Activated T-helper 2 cell treated with anti-CD3 and anti-CD28 coated beads, Interferon-gamma antibody, Interleukin-2, Interleukin-4, amounts not matched to agents 10 μg/mL and 5 μg/mL and 100 μg/mL, durations not matched to agents 14 hours and 24 hours and 36 hours (primary cell): ENCODE results near the gene EVX2. TPM values are rescaled to one million over a fixed set of nuclear protein-coding genes. Genes with fewer than 3 reads are reported as not detected.

Experiments used
- DNase-seq: peaks from one replicate; pipeline ENCODE4 v3.0.0; 2021; ENCODE audit warnings: low spot score
- H3K27ac Mint-ChIP-seq: one replicate; pipeline ENCODE4 v1.8.0; 2021; ENCODE audit warnings: mixed read lengths
- H3K27me3 Mint-ChIP-seq: one replicate; pipeline ENCODE4 v1.8.0; 2021; ENCODE audit warnings: low read depth, mixed read lengths
- H3K36me3 Mint-ChIP-seq: one replicate; pipeline ENCODE4 v1.8.0; 2021; ENCODE audit warnings: low read depth, mixed read lengths
- H3K4me1 Mint-ChIP-seq: one replicate; pipeline ENCODE4 v1.8.0; 2021; ENCODE audit warnings: low read depth, mixed read lengths
- H3K4me3 Mint-ChIP-seq: one replicate; pipeline ENCODE4 v1.8.0; 2021; ENCODE audit warnings: low read depth, mild to moderate bottlenecking, moderate library complexity, mixed read lengths
- H3K9me3 Mint-ChIP-seq: one replicate; pipeline ENCODE4 v1.8.0; 2021; ENCODE audit warnings: mixed read lengths
- intact Hi-C: fragments of 100-400 bp; cut with micrococcal nuclease; formaldehyde crosslinking; loops from one replicate; pipeline ENCODE4 v1.15.1; 2023
- total RNA-seq: library from RNA; stranded (reverse); gene quantifications from 2 replicates; pipeline ENCODE4 v1.2.3, GENCODE V29; 2022

Gene EVX2
- total RNA-seq, 1 donor from 2014 or later: not detected

DNA sequence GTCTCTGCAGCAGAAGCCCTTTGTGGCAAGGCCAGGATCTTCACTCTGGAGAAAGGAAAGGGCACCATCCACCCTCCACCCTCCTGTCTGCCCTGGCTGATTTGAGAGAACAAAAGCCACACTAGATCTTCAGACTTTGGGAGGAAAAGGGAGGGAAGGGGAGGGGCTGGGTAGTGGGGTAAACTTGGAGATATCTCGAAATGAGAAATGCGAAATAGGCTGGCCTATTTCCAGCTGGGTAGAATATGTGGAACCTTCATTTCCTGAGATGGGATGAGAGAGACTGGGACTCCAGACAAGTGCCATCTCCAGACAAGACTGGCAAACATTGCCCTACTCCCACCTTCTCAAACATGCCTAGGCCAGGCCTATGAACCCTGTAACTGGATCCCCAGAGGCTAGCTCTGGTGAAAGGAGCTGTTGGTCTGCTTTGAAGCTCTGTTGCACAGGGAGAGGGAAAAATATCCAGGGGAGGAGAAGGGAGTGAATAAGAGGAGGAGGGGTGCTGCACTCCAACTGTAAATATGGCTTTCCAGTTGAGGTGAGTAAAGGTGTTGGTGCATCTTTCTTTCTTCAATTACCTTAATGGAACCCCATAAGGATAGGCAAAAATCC, 17.6 kb upstream of the EVX2 start:
- Mint-ChIP-seq H3K4me1 (peaks cover 15% of the 10 kb centered on the region), H3K9me3 (no peaks in the 10 kb centered on the region), H3K27me3 (peaks cover 94% of the 10 kb centered on the region), H3K4me3 (no peak overlapping the region), H3K27ac (no peak overlapping the region), H3K36me3 (no peaks in the 10 kb centered on the region)
- no peak for DNase-seq
- intact Hi-C loops: no loop called here

DNA sequence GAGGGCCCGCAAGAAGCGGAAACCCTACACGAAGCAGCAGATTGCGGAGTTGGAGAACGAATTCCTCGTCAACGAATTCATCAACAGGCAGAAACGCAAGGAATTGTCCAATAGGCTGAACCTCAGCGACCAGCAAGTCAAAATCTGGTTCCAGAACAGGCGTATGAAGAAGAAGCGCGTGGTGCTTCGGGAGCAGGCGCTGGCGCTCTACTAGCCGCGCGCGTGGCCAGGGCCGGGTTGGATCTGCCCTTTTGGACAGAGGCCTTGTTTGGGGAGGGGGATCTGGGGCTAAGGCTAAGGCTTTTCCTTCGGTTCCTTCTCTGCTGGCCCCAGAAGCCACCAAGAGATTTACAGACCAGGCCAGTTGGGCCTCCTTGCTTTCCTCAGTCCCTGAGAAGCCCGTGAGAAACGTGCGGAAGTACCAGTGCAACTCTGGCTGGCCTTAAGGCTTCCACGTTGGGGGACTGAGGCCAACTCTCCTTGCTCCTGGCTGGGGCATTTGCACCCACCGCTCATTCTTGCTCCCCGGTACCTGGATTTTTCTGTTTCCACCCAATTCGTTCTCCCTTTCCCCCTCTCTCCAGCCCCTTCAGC, 16.9 kb upstream of the EVX2 start:
- no peak overlapping the region for H3K4me3 Mint-ChIP-seq

DNA sequence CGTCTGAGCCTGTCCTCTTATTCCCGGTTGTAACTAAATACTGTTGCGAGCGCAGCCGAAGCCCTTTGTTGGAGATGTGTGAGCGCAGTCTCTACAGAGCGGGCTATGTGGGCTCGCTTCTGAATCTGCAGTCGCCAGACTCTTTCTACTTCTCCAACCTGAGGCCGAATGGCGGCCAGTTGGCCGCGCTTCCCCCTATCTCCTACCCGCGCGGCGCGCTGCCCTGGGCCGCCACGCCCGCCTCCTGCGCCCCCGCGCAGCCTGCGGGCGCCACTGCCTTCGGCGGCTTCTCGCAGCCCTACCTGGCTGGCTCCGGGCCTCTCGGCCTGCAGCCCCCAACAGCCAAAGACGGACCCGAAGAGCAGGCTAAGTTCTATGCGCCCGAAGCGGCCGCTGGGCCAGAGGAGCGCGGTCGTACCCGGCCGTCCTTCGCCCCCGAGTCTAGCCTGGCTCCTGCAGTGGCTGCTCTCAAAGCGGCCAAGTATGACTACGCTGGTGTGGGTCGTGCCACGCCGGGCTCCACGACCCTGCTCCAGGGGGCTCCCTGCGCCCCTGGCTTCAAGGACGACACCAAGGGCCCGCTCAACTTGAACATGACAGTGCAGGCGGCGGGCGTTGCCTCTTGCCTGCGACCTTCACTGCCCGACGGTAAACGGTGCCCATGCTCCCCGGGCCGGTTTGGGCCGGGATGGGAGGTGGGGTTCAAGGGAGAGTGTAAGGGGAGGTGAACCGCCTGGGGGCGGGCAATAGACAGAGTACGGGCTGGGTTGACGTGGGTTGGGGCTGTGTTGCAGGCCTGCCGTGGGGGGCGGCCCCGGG, 16.2 kb upstream of the EVX2 start, which contains the start of gene HOXD12:
Gene HOXD12 (plus strand): TSS at position 68 of the 819 bp plus-strand sequence. CDS start 7 bp downstream, at position 75.
- Mint-ChIP-seq H3K9me3 (no peaks in the 10 kb centered on the region), H3K4me1 (peaks cover 13% of the 10 kb centered on the region), H3K4me3 (no peak within 1 kb of the TSS), H3K27ac (no peak within 1 kb of the TSS), H3K36me3 (no peaks in the 10 kb centered on the region), H3K27me3 (peaks cover 93% of the 10 kb centered on the region)
- no peak for DNase-seq
- intact Hi-C loops: loop anchor here (5.0 kb wide), 1 partner anchor 32 kb away; no protein-coding TSS in a partner anchor

More for the DNA sequence above, 16.9 kb upstream of the EVX2 start:
- no peaks in the 10 kb centered on the region for H3K36me3 Mint-ChIP-seq
- no peak for DNase-seq
- intact Hi-C loops: no loop called here
- peaks cover 93% of the 10 kb centered on the region for H3K27me3 Mint-ChIP-seq
- no peaks in the 10 kb centered on the region for H3K9me3 Mint-ChIP-seq
- H3K27ac Mint-ChIP-seq: no peak overlapping the region
- H3K4me1 Mint-ChIP-seq: peaks cover 13% of the 10 kb centered on the region

DNA sequence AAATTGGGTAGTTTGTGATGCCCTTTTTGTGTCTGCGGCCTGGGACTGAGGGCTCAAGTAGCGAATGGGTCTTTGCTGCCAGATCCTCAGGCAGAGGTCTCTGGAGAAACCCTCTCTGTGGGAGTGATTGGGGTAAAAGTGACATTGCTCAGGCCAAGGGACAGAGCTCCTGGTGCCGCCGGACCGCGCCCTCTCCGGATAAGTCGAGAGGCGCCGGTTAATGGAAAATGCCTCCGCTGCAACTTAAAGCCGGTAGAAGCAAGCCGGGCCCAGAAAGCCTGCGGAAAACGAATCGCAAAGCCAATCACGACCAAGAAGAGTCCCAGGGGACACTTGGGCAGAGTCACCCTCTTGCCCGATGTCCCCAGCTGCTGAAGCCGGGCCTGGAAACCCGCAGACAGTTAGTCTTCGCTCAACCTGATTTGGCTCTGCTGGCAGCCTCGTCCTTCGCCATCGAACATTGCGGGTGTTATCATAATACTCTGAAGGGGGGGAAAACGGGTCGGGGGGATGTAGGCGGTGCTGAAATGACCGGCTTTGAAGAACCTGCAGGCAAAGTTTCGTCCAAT, 15.5 kb upstream of the EVX2 start:
- no peak for DNase-seq
- no peak overlapping the region for H3K27ac Mint-ChIP-seq
- intact Hi-C loops: loop anchor here (5.0 kb wide), 1 partner anchor 33 kb away; no protein-coding TSS in a partner anchor
- H3K4me3 Mint-ChIP-seq: no peak overlapping the region
- H3K9me3 Mint-ChIP-seq: no peaks in the 10 kb centered on the region
- H3K4me1 Mint-ChIP-seq: peaks cover 13% of the 10 kb centered on the region
- peaks cover 92% of the 10 kb centered on the region for H3K27me3 Mint-ChIP-seq
- no peaks in the 10 kb centered on the region for H3K36me3 Mint-ChIP-seq

DNA sequence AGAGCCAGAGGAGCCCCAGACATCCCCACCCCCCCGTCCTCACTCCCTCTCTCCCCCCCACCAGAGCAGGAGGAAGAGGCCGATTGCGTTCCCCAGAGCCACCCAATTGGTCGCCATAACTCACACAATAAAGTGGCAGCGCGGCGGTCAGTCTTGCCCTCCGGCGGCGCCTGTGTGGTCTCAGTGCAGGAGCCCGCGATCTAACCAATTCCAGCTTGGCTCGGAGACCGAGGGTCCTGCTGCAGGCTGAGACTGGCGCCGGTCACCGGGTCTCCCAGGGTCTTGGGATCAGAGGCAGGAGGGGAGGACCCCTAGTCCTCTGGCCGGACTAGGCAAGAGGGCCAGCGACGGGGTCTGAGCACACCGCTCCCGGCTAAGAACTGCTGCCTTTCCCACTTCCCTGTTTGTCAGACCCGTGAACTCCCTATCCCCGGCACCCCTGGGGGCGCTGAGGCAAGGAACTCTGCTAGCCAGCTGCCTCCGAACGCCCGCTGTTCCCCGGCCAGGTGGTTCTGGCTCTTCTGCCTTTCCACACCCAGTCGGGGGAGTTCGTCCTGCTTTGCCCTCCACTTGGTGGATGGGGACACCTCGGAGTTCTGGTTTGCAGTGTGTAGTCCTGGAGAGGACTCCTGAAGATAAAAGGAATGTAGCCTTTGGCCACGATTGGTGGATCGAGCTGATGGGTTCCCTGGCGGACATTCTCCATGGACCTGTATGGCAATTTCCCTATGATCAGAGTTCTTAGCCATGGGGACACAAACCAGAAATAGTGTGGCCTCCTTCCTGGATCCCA, 14.8 kb upstream of the EVX2 start:
- DNase-seq: no peak
- intact Hi-C loops: loop anchor here (5.0 kb wide), 1 partner anchor 34 kb away; no protein-coding TSS in a partner anchor
- H3K9me3 Mint-ChIP-seq: no peaks in the 10 kb centered on the region
- no peak overlapping the region for H3K27ac Mint-ChIP-seq
- H3K4me1 Mint-ChIP-seq: peaks cover 15% of the 10 kb centered on the region
- no peaks in the 10 kb centered on the region for H3K36me3 Mint-ChIP-seq
- peaks cover 93% of the 10 kb centered on the region for H3K27me3 Mint-ChIP-seq
- no peak overlapping the region for H3K4me3 Mint-ChIP-seq

DNA sequence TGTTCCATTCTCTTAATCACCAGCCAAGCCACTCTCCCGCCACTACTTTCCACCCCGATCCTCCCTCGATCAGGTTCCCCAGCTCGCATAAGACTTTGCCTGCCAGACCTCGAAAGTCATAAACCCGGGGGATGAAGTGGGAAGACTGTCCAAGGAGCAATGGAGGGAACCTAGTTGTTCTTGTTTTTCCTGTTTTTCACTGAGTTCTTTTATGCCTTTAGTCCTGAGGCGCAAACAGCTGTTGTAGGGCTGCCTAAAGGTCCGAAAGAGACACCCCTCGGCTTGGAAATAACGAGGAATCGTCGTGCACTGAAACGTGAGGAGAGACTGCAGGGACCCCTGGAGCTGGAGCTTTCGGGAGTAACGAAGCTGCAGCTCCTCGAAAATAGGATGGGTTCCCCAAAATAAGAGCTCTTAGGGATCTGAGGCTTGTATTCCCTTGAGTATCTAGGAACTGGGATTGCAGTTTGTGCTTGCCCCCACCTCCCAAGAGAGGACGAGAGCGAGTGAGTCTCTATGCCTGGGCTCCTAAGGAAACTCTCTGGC, 14.1 kb upstream of the EVX2 start:
- peaks cover 92% of the 10 kb centered on the region for H3K27me3 Mint-ChIP-seq
- H3K36me3 Mint-ChIP-seq: no peaks in the 10 kb centered on the region
- no peak overlapping the region for H3K4me3 Mint-ChIP-seq
- no peak for DNase-seq
- no peaks in the 10 kb centered on the region for H3K9me3 Mint-ChIP-seq
- intact Hi-C loops: loop anchor here (1.0 to 5.0 kb wide), 5 partner anchors 13 to 731 kb away; partner anchors contain the start of gene EVX2
- no peak overlapping the region for H3K27ac Mint-ChIP-seq
- H3K4me1 Mint-ChIP-seq: peaks cover 15% of the 10 kb centered on the region

DNA sequence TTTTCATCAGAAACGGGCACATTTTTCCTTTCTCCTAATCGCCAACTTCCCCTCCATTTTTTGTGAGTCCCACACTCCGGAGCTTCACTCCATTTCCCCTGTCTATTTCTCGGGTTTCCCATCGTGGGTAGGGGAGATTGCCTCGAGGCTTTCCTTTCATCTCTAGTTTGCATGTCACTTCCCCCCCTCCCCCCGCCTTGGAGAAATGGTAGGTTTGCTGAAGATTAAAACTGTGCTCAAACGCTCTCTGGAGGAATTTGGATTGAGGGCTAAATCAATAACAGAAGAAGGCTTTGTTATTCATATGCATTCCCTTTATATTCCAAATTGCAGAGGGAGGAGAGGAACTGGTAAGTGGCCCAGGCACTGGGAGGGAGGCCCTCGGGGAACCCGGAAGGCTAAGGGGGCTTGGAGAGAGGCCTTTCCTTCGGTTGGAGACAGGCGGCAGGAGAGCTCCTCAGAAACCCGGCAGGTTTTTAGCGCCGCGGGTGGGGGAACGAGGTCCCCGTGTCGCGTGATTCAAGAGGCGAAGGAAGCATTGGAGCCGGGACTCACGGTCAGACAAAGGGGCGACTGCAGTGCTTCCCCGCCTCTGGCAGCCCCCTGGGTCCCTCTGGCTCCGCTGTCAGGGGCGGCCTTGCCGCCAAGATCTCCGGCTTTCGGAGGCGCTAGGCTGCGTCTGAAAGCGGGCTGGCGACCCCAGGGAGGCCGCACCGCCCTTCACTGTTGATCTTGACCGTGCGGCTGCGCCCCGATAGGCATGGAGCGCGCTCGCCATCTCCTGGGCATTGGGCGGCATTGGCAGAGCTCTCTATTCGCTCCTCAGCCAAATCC, 13.4 kb upstream of the EVX2 start:
- peaks cover 15% of the 10 kb centered on the region for H3K4me1 Mint-ChIP-seq
- H3K27ac Mint-ChIP-seq: no peak overlapping the region
- no peak for DNase-seq
- peak overlapping the region; percentile 45 for H3K4me3 Mint-ChIP-seq
- H3K36me3 Mint-ChIP-seq: no peaks in the 10 kb centered on the region
- no peaks in the 10 kb centered on the region for H3K9me3 Mint-ChIP-seq
- intact Hi-C loops: loop anchor here (1.0 to 5.0 kb wide), 5 partner anchors 14 to 730 kb away; partner anchors contain the start of gene EVX2
- H3K27me3 Mint-ChIP-seq: peaks cover 86% of the 10 kb centered on the region

DNA sequence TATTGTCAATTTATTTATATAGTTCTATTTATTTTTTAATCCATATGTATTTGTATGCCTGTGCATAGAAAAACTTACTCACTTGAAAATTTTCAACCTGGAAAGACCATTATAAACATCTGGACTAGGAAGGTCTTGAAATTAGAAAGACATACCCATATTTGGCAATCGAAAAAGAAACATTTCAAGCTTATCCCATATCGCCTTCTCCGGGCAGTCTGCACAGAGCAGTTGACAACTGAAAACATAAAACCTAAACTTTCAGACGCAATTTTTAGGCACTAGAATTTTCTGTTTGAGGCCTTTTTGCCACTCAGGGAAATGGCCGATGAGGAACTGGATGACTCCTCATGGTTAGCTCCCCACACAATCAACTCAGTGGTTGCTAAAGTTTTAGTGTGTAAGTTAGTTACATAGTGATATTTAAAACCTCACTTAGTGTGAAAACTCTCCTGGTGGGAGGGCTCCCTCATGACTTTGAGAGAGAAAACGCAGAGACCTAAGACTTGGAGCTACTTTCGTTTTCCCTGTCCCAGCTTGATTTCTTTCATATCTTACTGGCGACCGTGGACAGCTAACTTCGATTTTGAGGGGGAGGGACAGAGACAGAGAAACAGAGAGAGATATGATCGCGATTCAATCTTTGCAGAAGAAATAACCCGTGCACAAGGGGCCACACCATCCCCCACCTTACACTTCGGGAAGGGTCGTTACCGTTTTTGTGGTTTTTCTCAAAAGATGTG, 12.7 kb upstream of the EVX2 start:
- intact Hi-C loops: loop anchor here (2.0 to 5.0 kb wide), 4 partner anchors 14 to 730 kb away; partner anchors contain the start of gene EVX2
- H3K36me3 Mint-ChIP-seq: no peaks in the 10 kb centered on the region
- no peak overlapping the region for H3K27ac Mint-ChIP-seq
- no peaks in the 10 kb centered on the region for H3K9me3 Mint-ChIP-seq
- H3K27me3 Mint-ChIP-seq: peaks cover 86% of the 10 kb centered on the region
- no peak for DNase-seq
- peak overlapping the region; percentile 54 for H3K4me3 Mint-ChIP-seq
- H3K4me1 Mint-ChIP-seq: peaks cover 19% of the 10 kb centered on the region

DNA sequence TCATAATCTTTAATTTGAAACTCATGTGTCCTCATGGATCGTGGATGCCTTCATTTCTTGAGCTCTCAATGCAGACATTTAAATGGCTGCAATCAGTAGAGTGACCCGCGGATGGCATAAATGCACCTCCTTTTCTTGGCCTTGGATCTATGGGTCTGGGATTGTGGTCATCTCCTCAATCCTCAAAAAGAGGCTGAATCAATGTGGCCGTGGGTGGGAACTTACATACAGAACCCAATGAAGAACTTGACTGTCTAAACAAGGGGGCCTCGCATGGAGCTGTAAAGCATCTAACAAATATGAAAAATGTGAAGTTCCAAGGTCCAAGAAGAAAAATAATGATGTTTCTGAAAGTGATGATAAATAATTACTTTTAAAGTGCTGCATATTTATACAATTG, 11.7 kb upstream of the EVX2 start:
- Mint-ChIP-seq H3K9me3 (no peaks in the 10 kb centered on the region), H3K4me1 (peaks cover 19% of the 10 kb centered on the region), H3K27ac (no peak overlapping the region), H3K4me3 (no peak overlapping the region), H3K36me3 (no peaks in the 10 kb centered on the region), H3K27me3 (peaks cover 86% of the 10 kb centered on the region)
- no peak for DNase-seq
- intact Hi-C loops: loop anchor here (5.0 kb wide), 1 partner anchor 37 kb away; no protein-coding TSS in a partner anchor

DNA sequence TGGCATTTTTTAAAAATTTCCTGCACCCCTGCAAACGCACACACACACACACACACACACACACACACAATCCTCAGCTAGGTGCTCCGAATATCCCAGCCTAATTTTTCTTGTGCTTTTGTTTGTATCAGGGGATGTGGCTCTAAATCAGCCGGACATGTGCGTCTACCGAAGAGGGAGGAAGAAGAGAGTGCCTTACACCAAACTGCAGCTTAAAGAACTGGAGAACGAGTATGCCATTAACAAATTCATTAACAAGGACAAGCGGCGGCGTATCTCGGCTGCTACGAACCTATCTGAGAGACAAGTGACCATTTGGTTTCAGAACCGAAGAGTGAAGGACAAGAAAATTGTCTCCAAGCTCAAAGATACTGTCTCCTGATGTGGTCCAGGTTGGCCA, 10.6 kb upstream of the EVX2 start:
- no peak for DNase-seq
- peaks cover 19% of the 10 kb centered on the region for H3K4me1 Mint-ChIP-seq
- no peak overlapping the region for H3K27ac Mint-ChIP-seq
- intact Hi-C loops: no loop called here
- no peak overlapping the region for H3K4me3 Mint-ChIP-seq
- H3K36me3 Mint-ChIP-seq: no peaks in the 10 kb centered on the region
- no peaks in the 10 kb centered on the region for H3K9me3 Mint-ChIP-seq
- H3K27me3 Mint-ChIP-seq: peaks cover 89% of the 10 kb centered on the region

DNA sequence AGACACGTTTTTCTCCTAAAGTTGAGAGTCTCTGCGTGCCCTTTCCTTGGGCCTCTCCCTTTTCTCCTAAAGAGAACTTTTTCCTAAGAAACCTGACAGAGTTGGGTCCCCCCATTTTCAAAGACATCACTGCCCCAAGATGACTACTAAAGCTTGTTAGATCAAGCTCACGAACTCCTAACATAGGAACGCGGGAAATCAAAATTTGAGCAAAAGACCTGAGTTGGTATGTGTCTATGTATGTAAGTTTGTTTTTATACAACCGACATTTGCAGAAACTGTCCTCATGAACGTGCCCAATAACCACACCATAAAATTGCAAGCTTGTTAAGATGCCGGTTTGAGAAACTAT, 10.1 kb upstream of the EVX2 start:
- peaks cover 89% of the 10 kb centered on the region for H3K27me3 Mint-ChIP-seq
- H3K27ac Mint-ChIP-seq: peak overlapping the region; percentile 1
- intact Hi-C loops: no loop called here
- no peak overlapping the region for H3K4me3 Mint-ChIP-seq
- no peaks in the 10 kb centered on the region for H3K9me3 Mint-ChIP-seq
- H3K4me1 Mint-ChIP-seq: peaks cover 19% of the 10 kb centered on the region
- H3K36me3 Mint-ChIP-seq: no peaks in the 10 kb centered on the region
- DNase-seq: no peak
